WTC11 (cell line): ENCODE measurements around the gene DCTD. TPM values are rescaled to one million over a fixed set of nuclear protein-coding genes. Genes with fewer than 3 reads are reported as not detected.

Experiments used
- CREM ChIP-seq: sonication (generic); formaldehyde crosslinking; IDR thresholded peaks from 2 replicates; pipeline ENCODE4 v1.8.1; 2022; ENCODE audit warnings: mild to moderate bottlenecking, missing genetic modification reagents, moderate library complexity
- NFYB ChIP-seq: sonication (generic); formaldehyde crosslinking; conservative IDR thresholded peaks from 2 replicates; pipeline ENCODE4 v1.8.0; 2022; ENCODE audit warnings: low read depth, missing genetic modification reagents
- TCF7 ChIP-seq: sonication (generic); formaldehyde crosslinking; IDR thresholded peaks from 2 replicates; pipeline ENCODE4 v1.8.0; 2022; ENCODE audit warnings: mild to moderate bottlenecking, low read depth, missing genetic modification reagents, moderate library complexity
- TEAD1 ChIP-seq: sonication (generic); formaldehyde crosslinking; IDR thresholded peaks from 2 replicates; pipeline ENCODE4 v1.8.0; 2022; ENCODE audit warnings: mild to moderate bottlenecking, missing genetic modification reagents
- ZNF423 ChIP-seq: fragments of 250-450 bp; sonication (Bioruptor Pico); IDR thresholded peaks from 2 replicates; pipeline ENCODE4 v2.1.2; 2022; ENCODE audit warnings: mild to moderate bottlenecking, moderate library complexity
- ZNF671 ChIP-seq: fragments of 250-450 bp; sonication (Bioruptor Pico); IDR thresholded peaks from 2 replicates; pipeline ENCODE4 v1.8.0; 2021; ENCODE audit warnings: mild to moderate bottlenecking
- total RNA-seq: library from RNA; stranded (reverse); gene quantifications from 3 replicates; pipeline ENCODE4 v1.2.3, GENCODE V29; 2021
- TF ChIP-seq, protein P1 (sequence below): sonication (generic); formaldehyde crosslinking; IDR thresholded peaks from 2 replicates; pipeline ENCODE4 v1.8.0; 2023; ENCODE audit warnings: missing genetic modification reagents, mild to moderate bottlenecking, borderline replicate concordance
- TF ChIP-seq, protein P2 (sequence below): sonication (generic); formaldehyde crosslinking; IDR thresholded peaks from 2 replicates; pipeline ENCODE4 v1.8.1; 2022; ENCODE audit warnings: mild to moderate bottlenecking, moderate library complexity, missing genetic modification reagents
- TF ChIP-seq, protein P3 (sequence below): sonication (generic); formaldehyde crosslinking; IDR thresholded peaks from 2 replicates; pipeline ENCODE4 v1.8.1; 2023; ENCODE audit warnings: mild to moderate bottlenecking, missing genetic modification reagents, moderate library complexity

DCTD gene
- total RNA-seq, 1 experiment from 2014 or later = 56.8 TPM

DNA sequence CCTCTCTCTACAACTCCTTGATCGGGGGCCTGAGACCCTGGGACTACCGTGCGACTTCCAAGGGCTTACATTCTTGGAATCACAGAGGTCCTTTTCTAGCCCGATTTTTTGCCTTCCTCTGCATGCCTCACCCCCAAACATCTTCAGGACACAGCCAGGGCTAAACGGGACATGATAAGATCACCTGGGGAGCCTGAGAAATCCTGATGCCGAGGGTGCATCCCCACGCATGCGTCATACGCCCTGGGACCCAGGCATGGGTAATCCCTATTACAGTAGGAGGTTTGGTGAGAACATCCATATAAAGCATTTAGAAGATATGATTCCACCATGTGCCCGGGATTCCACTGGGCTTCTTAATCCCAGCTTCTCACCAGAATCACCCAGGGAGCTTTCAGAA lies 77.1 kb downstream of the DCTD start (continued):
- TF ChIP-seq ZNF671 (no peak), TEAD1 (CRISPR knock-in tag) (no peak), TCF7 (CRISPR knock-in tag) (no peak), CREM (CRISPR knock-in tag) (no peak), NFYB (CRISPR knock-in tag) (no peak), ZNF423 (CRISPR knock-in tag) (no peak)
- TF ChIP-seq, protein P1, sequence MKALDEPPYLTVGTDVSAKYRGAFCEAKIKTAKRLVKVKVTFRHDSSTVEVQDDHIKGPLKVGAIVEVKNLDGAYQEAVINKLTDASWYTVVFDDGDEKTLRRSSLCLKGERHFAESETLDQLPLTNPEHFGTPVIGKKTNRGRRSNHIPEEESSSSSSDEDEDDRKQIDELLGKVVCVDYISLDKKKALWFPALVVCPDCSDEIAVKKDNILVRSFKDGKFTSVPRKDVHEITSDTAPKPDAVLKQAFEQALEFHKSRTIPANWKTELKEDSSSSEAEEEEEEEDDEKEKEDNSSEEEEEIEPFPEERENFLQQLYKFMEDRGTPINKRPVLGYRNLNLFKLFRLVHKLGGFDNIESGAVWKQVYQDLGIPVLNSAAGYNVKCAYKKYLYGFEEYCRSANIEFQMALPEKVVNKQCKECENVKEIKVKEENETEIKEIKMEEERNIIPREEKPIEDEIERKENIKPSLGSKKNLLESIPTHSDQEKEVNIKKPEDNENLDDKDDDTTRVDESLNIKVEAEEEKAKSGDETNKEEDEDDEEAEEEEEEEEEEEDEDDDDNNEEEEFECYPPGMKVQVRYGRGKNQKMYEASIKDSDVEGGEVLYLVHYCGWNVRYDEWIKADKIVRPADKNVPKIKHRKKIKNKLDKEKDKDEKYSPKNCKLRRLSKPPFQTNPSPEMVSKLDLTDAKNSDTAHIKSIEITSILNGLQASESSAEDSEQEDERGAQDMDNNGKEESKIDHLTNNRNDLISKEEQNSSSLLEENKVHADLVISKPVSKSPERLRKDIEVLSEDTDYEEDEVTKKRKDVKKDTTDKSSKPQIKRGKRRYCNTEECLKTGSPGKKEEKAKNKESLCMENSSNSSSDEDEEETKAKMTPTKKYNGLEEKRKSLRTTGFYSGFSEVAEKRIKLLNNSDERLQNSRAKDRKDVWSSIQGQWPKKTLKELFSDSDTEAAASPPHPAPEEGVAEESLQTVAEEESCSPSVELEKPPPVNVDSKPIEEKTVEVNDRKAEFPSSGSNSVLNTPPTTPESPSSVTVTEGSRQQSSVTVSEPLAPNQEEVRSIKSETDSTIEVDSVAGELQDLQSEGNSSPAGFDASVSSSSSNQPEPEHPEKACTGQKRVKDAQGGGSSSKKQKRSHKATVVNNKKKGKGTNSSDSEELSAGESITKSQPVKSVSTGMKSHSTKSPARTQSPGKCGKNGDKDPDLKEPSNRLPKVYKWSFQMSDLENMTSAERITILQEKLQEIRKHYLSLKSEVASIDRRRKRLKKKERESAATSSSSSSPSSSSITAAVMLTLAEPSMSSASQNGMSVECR = no peak
- TF ChIP-seq, protein P2, sequence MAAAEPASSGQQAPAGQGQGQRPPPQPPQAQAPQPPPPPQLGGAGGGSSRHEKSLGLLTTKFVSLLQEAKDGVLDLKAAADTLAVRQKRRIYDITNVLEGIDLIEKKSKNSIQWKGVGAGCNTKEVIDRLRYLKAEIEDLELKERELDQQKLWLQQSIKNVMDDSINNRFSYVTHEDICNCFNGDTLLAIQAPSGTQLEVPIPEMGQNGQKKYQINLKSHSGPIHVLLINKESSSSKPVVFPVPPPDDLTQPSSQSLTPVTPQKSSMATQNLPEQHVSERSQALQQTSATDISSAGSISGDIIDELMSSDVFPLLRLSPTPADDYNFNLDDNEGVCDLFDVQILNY = no peak
- TF ChIP-seq, protein P3, sequence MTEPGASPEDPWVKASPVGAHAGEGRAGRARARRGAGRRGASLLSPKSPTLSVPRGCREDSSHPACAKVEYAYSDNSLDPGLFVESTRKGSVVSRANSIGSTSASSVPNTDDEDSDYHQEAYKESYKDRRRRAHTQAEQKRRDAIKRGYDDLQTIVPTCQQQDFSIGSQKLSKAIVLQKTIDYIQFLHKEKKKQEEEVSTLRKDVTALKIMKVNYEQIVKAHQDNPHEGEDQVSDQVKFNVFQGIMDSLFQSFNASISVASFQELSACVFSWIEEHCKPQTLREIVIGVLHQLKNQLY (CRISPR knock-in tag) = no peak

Other genes with a start within 250 kb of the DCTD start
- 126 to 133 TPM (median 133 TPM) in 3 replicates for gene WWC2, start 181.9 kb upstream of the DCTD start, total RNA-seq